ENCODE results near the gene TMOD1.

GRCh38 chr9:97599314-97599846 is 97.9 kb downstream of the TMOD1 start:
- no peak for TF ChIP-seq POLR2A (IDR thresholded peaks at IDR 0.05)
- TF ChIP-seq CTCF (IDR thresholded peaks at IDR 0.05 in 8 of 11, conservative IDR thresholded peaks at IDR 0.05 in 3 of 11) = no peak
